DND-41 (cell line): ENCODE measurements around the gene JMJD1C.

Experiments used
- CTCF ChIP-seq: IDR thresholded peaks from 2 replicates; pipeline ENCODE4 v1.5.1; 2012; ENCODE audit warnings: borderline replicate concordance, low read length, moderate library complexity, mild to moderate bottlenecking; ENCODE audit not compliant: poor library complexity, severe bottlenecking; ENCODE audit errors: extremely low read depth
- EZH2 ChIP-seq: IDR thresholded peaks from 3 replicates; pipeline ENCODE4 v1.6.1; 2012; ENCODE audit warnings: borderline replicate concordance, low read depth, mild to moderate bottlenecking, moderate library complexity, low read length, inconsistent platforms; ENCODE audit not compliant: severe bottlenecking

- TF ChIP-seq CTCF (no peak), EZH2 (no peak)
Observed at GRCh38 chr10:63474488-63474887, 8.7 kb upstream of the JMJD1C start.
